HepG2 (cell line): ENCODE data around the gene POLR1E. TPM values are rescaled to one million over a fixed set of nuclear protein-coding genes. Genes with fewer than 3 reads are reported as not detected.

Experiments
- ATAC-seq: fragments of 200-7000 bp; cut with Tn5 transposase; 3 replicates; pipeline ENCODE4 v1.9.1; 2020; ENCODE audit warnings: mild to moderate bottlenecking, moderate library complexity
- BruUV-seq: library from RNA; stranded (reverse); fragments of 400-500 nt; replicated peaks from 2 replicates; lab custom pipeline; 2021; lab: Mats Ljungman, UMichigan
- CTCF ChIA-PET: fragments of 300-600 bp; formaldehyde crosslinking; extraction: SDS; loops from one replicate; lab custom pipeline; 2021; ENCODE audit warnings: low total read pairs, inconsistent platforms, low intra/inter-chr PET ratio; lab: Yijun Ruan, JAX
- POLR2A ChIA-PET: fragments of 350-600 bp; sonication (Branson Sonifier 250); formaldehyde crosslinking; loops from one replicate; lab custom pipeline; 2020; ENCODE audit warnings: antibody characterized with exemption, inconsistent platforms; lab: Yijun Ruan, JAX
- DNase-seq: peaks from one replicate; pipeline ENCODE4 v3.0.0-alpha.2; 2015; ENCODE audit warnings: low spot score
- FAIRE-seq: peaks from 3 replicates; lab custom pipeline; 2011; peaks lifted over from hg19 to GRCh38; lab: Jason Lieb, UNC
- H2AFZ ChIP-seq: one replicate; pipeline ENCODE4 v1.6.1; 2011; ENCODE audit warnings: low read length, inconsistent platforms
- H3K27ac ChIP-seq: fragments of 300-600 bp; 3 replicates; pipeline ENCODE4 v1.8.0; 2011; ENCODE audit warnings: mixed run types, mild to moderate bottlenecking, mixed read lengths, low read length, inconsistent platforms; ENCODE audit not compliant: insufficient read depth; ENCODE audit errors: extremely low read length
- H3K27me3 ChIP-seq, 2 experiments: fragments of 200-600 bp in 1 of 2; 2 replicates in 1 of 2; 3 replicates in 1 of 2; pipeline versions ENCODE4 v1.6.0 to v1.8.0; 2011; ENCODE audit warnings: low read length in 2 of 2, mild to moderate bottlenecking in 2 of 2, moderate library complexity in 2 of 2, inconsistent platforms in 1 of 2; ENCODE audit not compliant: insufficient read depth in 2 of 2, control insufficient read depth in 1 of 2
- H3K36me3 ChIP-seq, 2 experiments: fragments of 200-600 bp in 1 of 2; replicated peaks in 1 of 2; 2 replicates in 1 of 2; 3 replicates in 1 of 2; pipeline versions ENCODE4 v1.5.1 to v1.8.0; 2011; ENCODE audit warnings: low read length in 2 of 2, inconsistent platforms in 1 of 2; ENCODE audit not compliant: insufficient read depth in 2 of 2, control insufficient read depth in 1 of 2
- H3K4me1 ChIP-seq: 2 replicates; pipeline ENCODE4 v1.5.1; 2012; ENCODE audit warnings: low read length, inconsistent platforms; ENCODE audit not compliant: insufficient read depth
- H3K4me2 ChIP-seq: 2 replicates; pipeline ENCODE4 v1.6.0; 2011; ENCODE audit warnings: low read depth, low read length, inconsistent platforms
- H3K4me3 ChIP-seq, 3 experiments: fragments of 200-600 bp in 1 of 3; sonication (generic), shearing (Covaris generic) in 1 of 3; replicated peaks in 1 of 3; 2 replicates each; pipeline ENCODE4 v1.5.1; 2011 to 2016; ENCODE audit warnings: low read length in 3 of 3, inconsistent platforms in 2 of 3, low read depth in 2 of 3, mild to moderate bottlenecking in 2 of 3, control low read depth in 1 of 3, mixed read lengths in 1 of 3; ENCODE audit not compliant: insufficient read depth in 1 of 3
- H3K79me2 ChIP-seq: one replicate; pipeline ENCODE4 v1.6.1; 2011; ENCODE audit warnings: low read length, inconsistent platforms; ENCODE audit not compliant: insufficient read depth
- H3K9ac ChIP-seq: 2 replicates; pipeline ENCODE4 v1.6.0; 2011; ENCODE audit warnings: mild to moderate bottlenecking, low read depth, low read length, inconsistent platforms; ENCODE audit not compliant: insufficient read depth
- H3K9me3 ChIP-seq: 2 replicates; pipeline ENCODE4 v1.5.1; 2012; ENCODE audit warnings: mild to moderate bottlenecking, low read length
- H4K20me1 ChIP-seq: 2 replicates; pipeline ENCODE4 v1.6.0; 2011; ENCODE audit warnings: inconsistent platforms, mild to moderate bottlenecking, low read length, moderate library complexity; ENCODE audit not compliant: insufficient read depth
- DNMT1 ChIP-seq: sonication (generic); formaldehyde crosslinking; IDR thresholded peaks from 2 replicates; pipeline ENCODE4 v1.5.1; 2020; ENCODE audit warnings: mild to moderate bottlenecking, missing genetic modification reagents
- MAFF ChIP-seq: IDR thresholded peaks from 2 replicates; pipeline ENCODE4 v1.6.1; 2011; ENCODE audit warnings: low read depth, low read length, improper control_type of control experiment
- MAFK ChIP-seq, 2 experiments: IDR thresholded peaks in 1 of 2; conservative IDR thresholded peaks in 1 of 2; 2 replicates each; pipeline ENCODE4 v1.6.1; 2011; ENCODE audit warnings: improper control_type of control experiment in 2 of 2, low read length in 2 of 2
- NFRKB ChIP-seq: fragments of 450-650 bp; IDR thresholded peaks from 2 replicates; pipeline ENCODE4 v1.6.1; 2017
- STAT5B ChIP-seq: sonication (generic); formaldehyde crosslinking; IDR thresholded peaks from 2 replicates; pipeline ENCODE4 v1.4.0; 2020; ENCODE audit warnings: missing genetic modification reagents
- ZKSCAN8 ChIP-seq: IDR thresholded peaks from 2 replicates; pipeline ENCODE4 v1.6.1; 2016; ENCODE audit warnings: borderline replicate concordance, missing genetic modification reagents, missing compliant biosample characterization
- ZNF121 ChIP-seq: sonication (generic); formaldehyde crosslinking; IDR thresholded peaks from 2 replicates; pipeline ENCODE4 v1.5.0; 2020; ENCODE audit warnings: mild to moderate bottlenecking, missing genetic modification reagents
- ZNF225 ChIP-seq: sonication (generic); formaldehyde crosslinking; IDR thresholded peaks from 2 replicates; pipeline ENCODE4 v1.4.0; 2020; ENCODE audit warnings: mild to moderate bottlenecking, missing genetic modification reagents
- ZNF580 ChIP-seq: IDR thresholded peaks from 2 replicates; pipeline ENCODE4 v1.6.1; 2016; ENCODE audit warnings: low read depth, borderline replicate concordance
- WGBS: methylation state at CpG from one replicate; pipeline ENCODE4 v1.1.6; 2017; ENCODE audit warnings: low lambda C conversion rate; 5-methylcytosine and 5-hydroxymethylcytosine counted together
- in situ Hi-C: cut with HindIII; loops from 2 replicates; pipeline ENCODE4 v1.10.0; 2017; ENCODE audit warnings: low pct_unique_long_range_greater_than_20kb; ENCODE audit not compliant: extremely low pct_ligation_motif_present
- intact Hi-C: fragments of 100-400 bp; cut with micrococcal nuclease; formaldehyde crosslinking; loops from one replicate; pipeline ENCODE4 v1.10.0; 2022; ENCODE audit not compliant: unreplicated experiment
- polyA plus RNA-seq, 8 experiments: library from polyadenylated mRNA; depleted of rRNA in 3 of 8; stranded (reverse) in 7 of 8; unstranded in 1 of 8; fragments of >200 nt; fragmentation: Illumina TruSeq in 4 of 8; extraction: Trizol in 4 of 8; gene quantifications; 2 replicates each; pipeline versions ENCODE4 v1.2.1 to v1.2.3, GENCODE V29; 2011 to 2016; ENCODE audit warnings: low read depth in 4 of 8, missing spikeins in 1 of 8, mixed read lengths in 1 of 8; ENCODE audit not compliant: insufficient read depth in 1 of 8
- total RNA-seq, 5 experiments: library from RNA; depleted of rRNA; stranded (reverse); fragments of >200 nt; fragmentation: Illumina TruSeq; extraction: Trizol; gene quantifications; 2 replicates each; pipeline ENCODE4 v1.2.3, GENCODE V29; 2016; ENCODE audit warnings: low read depth in 1 of 5

POLR1E gene
- total and polyA plus RNA-seq, 2 of the 13 experiments (the other 11 are each of a cell fraction or from before 2014, with no cell fraction given), result 23.0 to 37.8 TPM

GRCh38 chr9:37547328-37547878, 61.7 kb downstream of the POLR1E start:
- Histone ChIP-seq H3K27me3 (no peaks in the 10 kb centered on the region), H4K20me1 (no peaks in the 10 kb centered on the region), H2AFZ (no peak overlapping the region), H3K27ac (no peak overlapping the region), H3K4me1 (no peaks in the 10 kb centered on the region)
- intact Hi-C loops, result no loop called here
- CTCF ChIA-PET, result no interaction called here
- BruUV-seq, result no TSS peak
- TF ChIP-seq ZNF225 (CRISPR knock-in tag) (no peak), STAT5B (CRISPR knock-in tag) (no peak), ZNF121 (CRISPR knock-in tag) (peak; percentile 47; the same call in 1 of the 2 replicates), ZNF580 (CRISPR knock-in tag) (no peak), DNMT1 (CRISPR knock-in tag) (no peak), ZKSCAN8 (CRISPR knock-in tag) (no peak)
- TF ChIP-seq, all 625 proteins: peak for 1
- Histone ChIP-seq H3K4me3 (no peak overlapping the region), H3K9me3 (no peaks in the 10 kb centered on the region), H3K36me3 (no peaks in the 10 kb centered on the region), H3K9ac (no peak overlapping the region), H3K79me2 (no peaks in the 10 kb centered on the region), H3K4me2 (no peak overlapping the region)
- no peak for DNase-seq
- in situ Hi-C loops, result no loop called here
- ATAC-seq, result no peak
- POLR2A ChIA-PET, result no interaction called here
- FAIRE-seq, result no peak
- 86% methylated on average over 5 of the region's 5 CpGs for WGBS

GRCh38 chr9:37549527-37549926, 63.8 kb downstream of the POLR1E start:
- no peaks in the 10 kb centered on the region for H3K9me3 ChIP-seq
- CTCF ChIA-PET, result no interaction called here
- no peak overlapping the region for H3K27ac ChIP-seq
- no peak for ATAC-seq
- no TSS peak for BruUV-seq
- no peak for FAIRE-seq
- POLR2A ChIA-PET, result interaction anchor here (0.7 kb wide), 1 partner anchor 8 kb away, joined by 3 read pairs; no protein-coding TSS in a partner anchor
- H3K4me3 ChIP-seq, result no peak overlapping the region
- no peaks in the 10 kb centered on the region for H3K79me2 ChIP-seq
- no peak overlapping the region for H2AFZ ChIP-seq
- in situ Hi-C loops, result no loop called here
- no peak overlapping the region for H3K4me2 ChIP-seq
- no peak for DNase-seq
- H3K9ac ChIP-seq, result no peak overlapping the region
- no peaks in the 10 kb centered on the region for H4K20me1 ChIP-seq
- no peaks in the 10 kb centered on the region for H3K4me1 ChIP-seq
- intact Hi-C loops, result no loop called here
- no peaks in the 10 kb centered on the region for H3K36me3 ChIP-seq
- H3K27me3 ChIP-seq, result no peaks in the 10 kb centered on the region
- peak; percentile 47 to 77; a peak in 2 of 4 replicates for TF ChIP-seq MAFK (conservative IDR thresholded peaks at IDR 0.05 in 1 of 2, IDR thresholded peaks at IDR 0.05 in 1 of 2; ENCODE audit: low read length in 2 of 2)
- TF ChIP-seq MAFF, result peak; percentile 70
- TF ChIP-seq NFRKB, result no peak
